NCI-H2196 treated with DMSO at 0.1 percent for 48 hours (cell line): ENCODE results near the gene INSRR.

Experiments used
- DNase-seq: peaks from one replicate; lab custom pipeline; 2025; ENCODE audit not compliant: unreplicated experiment; lab: John Stamatoyannopoulos, UW

Gene INSRR

GRCh38 chr1:156808186-156809030, 50.5 kb downstream of the INSRR start:
- DNase-seq, result no peak

DNA sequence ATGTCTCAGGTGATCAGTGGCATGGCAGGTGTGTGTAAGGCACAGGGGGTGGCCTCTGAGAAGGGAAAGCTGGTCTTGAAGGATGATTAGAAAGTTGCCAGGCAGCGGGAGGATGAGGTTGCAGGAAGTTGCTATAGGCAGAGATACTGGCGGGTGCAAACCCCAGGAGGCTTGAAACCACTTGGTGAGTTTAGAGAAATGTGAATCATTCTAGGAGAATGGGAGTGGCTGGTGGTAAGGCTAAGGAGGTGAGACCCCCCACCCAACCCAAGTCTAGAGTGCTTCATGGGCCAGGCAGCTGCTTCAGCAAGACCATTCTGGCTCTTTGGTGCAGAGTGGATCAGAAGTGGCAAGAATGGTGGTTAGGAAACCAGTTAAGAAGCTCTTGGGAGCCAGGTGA, 51.3 kb downstream of the INSRR start:
- no peak for DNase-seq

GRCh38 chr1:156806512-156807440, 52.1 kb downstream of the INSRR start:
- DNase-seq, result no peak

DNA sequence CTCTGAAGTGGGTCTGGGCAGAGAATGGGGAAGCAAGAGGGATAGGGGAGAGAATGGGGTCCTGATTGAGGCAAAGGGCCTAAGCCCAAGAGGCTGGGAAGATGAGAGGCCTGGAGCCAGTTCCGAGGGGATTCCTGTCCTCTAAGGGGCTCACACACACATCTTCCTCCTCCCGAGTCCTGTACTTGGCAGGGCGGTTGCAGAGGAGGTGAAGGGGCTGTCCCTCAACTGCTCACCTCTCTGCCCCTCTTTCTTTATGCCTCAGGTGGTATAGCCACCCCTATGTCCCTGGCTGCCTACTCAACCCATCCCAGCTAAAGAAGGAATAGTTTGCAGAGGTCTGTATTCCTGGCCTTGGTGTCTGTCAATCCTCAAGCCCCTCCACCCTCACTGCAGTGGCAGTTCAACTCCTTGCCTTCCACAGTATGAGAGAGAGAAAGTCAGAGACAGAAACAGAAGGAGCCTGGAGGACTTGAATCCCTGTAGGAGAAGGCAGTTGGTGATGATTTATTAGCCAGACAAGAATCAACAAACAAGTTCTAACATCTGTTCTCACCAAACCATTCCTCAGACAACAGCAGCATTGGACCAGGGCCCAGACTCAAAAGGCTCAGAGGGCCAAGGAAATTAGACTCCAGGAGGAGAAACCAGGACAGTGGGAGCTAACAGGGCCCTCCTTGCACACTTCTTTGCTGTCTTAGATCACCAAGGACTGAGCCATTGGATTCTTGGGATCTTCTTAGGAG, 53.0 kb downstream of the INSRR start:
- DNase-seq, result no peak

DNA sequence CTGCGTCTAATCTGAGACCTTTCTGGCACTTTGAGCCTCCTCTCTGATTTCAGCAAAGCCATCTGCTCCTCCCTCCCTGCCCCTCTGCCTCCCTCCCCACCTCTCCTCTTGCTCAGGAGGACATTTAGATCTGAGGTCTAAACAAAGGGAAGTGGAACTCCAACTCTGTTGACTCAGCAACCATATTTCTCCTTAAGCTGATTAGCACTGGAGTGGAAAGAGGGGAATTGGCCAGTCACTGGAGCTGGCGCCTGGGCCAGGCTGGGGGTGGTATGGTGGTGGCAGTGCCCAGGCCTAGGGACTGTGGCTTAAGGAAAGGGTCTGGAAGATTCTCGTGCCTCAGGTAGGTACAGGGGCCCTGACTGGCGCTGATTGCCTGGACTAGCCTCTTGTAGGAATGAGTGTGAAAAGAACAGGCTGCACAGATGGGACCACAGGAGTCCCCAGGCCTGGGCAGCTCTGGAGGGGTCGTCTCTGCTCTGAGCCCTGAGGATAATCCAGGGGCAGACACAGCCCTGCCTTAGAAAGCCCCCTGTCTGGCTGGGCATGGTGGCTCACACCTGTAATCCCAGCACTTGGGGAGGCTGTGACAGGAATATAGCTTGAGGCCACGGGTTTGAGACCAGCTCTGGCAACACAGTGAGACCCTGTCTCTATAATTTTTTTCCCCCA, 54.2 kb downstream of the INSRR start:
- DNase-seq, result peak; percentile 76

GRCh38 chr1:156804026-156804425, 54.9 kb downstream of the INSRR start:
- no peak for DNase-seq

GRCh38 chr1:156803086-156803851, 55.6 kb downstream of the INSRR start:
- DNase-seq, result no peak

DNA sequence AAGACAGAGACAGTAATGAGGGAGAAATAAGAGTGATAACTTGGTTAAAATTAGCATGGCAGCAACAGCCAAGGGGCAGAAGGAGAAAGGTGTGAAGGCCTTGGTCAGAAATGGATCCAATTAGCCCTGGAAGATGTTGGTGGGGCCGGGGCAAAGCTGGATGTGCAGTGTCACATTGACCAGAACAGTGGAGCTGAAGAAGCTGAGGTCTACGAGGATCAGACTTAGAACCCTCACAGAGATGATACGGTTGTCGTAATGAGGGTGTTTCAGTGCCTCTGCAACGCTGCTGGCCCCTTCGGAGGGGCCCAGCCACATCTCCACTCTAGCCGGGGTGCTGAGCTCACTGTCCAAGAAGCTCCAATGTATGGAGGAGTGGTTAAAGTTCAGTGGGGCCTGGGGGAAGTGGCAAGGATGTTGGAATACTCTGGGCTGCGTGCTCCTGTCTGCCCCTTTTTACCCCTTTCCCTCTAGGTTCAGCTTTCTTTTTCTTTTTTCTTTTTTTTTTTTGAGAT, 56.4 kb downstream of the INSRR start:
- no peak for DNase-seq

GRCh38 chr1:156801409-156802121, 57.4 kb downstream of the INSRR start:
- peak; percentile 13 for DNase-seq

GRCh38 chr1:156797212-156797871, 61.6 kb downstream of the INSRR start:
- DNase-seq, result peak; percentile 55

- no peak for DNase-seq
Measured at GRCh38 chr1:156796340-156797097, 62.4 kb downstream of the INSRR start.

GRCh38 chr1:156795787-156796186, 63.1 kb downstream of the INSRR start:
- DNase-seq, result peak; percentile 45

GRCh38 chr1:156795374-156795733, 63.6 kb downstream of the INSRR start:
- no peak for DNase-seq

GRCh38 chr1:156794506-156795373, 64.2 kb downstream of the INSRR start:
- no peak for DNase-seq
